ENCODE data around the gene UGP2.

GRCh38 chr2:63811063-63811462 lies 30.6 kb upstream of the UGP2 start:
- TF ChIP-seq CTCF (conservative IDR thresholded peaks at IDR 0.05) (no peak), EZH2 (IDR thresholded peaks at IDR 0.05; ENCODE audit: low read depth) (no peak)
